GM21576 (cell line): Measurements from ENCODE around the gene INO80B.
"Not testable (repeated sequence)": the region's sequence is repeated elsewhere in the genome, so short reads cannot be mapped to it uniquely, and the experiment has no call there.

ENCODE experiments used
- ATAC-seq: cut with Tn5 transposase; IDR thresholded peaks from one replicate; pipeline ENCODE4 v1.9.1; 2021; ENCODE audit warnings: mild to moderate bottlenecking, moderate library complexity; ENCODE audit not compliant: unreplicated experiment

Gene INO80B

DNA sequence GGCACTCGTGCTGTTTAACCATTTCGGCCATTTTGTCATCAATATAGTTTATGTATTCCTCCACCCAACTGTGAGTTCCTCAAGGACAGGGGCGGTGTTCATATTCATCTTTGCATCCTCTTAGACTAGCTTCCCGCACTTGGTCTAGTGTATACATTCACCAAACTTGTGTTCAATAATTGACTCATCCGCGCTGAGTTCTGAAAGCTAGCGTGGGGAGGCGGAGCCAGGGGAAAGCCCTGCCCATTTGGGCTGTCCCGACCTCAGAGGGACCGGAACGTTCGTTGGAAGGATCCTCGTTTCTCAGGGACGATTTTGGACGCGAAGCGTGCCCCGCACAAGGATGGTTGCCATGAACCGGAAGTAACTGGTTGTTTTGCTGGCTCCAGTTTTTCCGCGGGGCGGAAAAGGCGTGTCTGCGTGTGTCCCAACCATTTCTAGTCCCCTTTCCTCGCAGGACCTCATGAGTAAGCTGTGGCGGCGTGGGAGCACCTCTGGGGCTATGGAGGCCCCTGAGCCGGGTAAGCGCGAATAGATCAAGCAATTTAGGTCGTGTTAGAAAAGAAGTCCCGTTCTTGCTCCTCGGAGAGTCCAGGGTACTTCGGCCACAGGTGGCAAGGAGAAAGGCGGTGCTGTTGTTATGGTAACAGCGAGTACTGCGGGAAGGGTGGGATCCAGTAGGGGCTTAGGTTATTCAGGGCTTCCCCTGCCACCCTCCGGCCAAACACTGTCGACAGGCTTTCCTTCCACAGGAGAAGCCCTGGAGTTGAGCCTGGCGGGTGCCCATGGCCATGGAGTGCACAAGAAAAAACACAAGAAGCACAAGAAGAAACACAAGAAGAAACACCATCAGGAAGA is at the start of gene INO80B:
Gene INO80B, plus strand, starts transcription at position 434 of the 858 bp plus-strand sequence. Its CDS starts 30 bp downstream, at position 464.
- peak; percentile 36 for ATAC-seq

GRCh38 chr2:74406035-74406434 is 48.9 kb upstream of the INO80B start:
- ATAC-seq: peak; percentile 67

DNA sequence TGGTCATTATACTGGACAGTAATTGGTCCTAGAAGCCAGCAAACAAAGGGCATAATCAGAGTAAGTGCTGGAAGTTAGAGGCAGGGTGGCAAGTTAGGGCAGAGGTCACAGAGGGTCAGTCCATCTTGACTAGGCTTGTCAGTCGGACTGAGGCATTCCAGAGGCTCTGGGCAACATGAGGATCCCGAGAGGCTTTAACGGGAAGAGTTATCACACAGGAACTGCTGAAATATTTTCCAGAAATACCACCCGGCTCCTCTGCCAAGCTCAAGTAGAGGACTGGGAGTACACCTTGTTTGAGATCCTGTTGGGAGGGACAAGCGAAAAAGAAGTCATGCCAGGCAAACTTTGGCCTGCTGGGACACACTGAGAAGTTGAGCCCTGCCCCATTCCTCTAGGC is 47.2 kb upstream of the INO80B start:
- no peak for ATAC-seq

- ATAC-seq: no peak
These were observed 41.7 kb upstream of the INO80B start for GRCh38 chr2:74413001-74413698.

DNA sequence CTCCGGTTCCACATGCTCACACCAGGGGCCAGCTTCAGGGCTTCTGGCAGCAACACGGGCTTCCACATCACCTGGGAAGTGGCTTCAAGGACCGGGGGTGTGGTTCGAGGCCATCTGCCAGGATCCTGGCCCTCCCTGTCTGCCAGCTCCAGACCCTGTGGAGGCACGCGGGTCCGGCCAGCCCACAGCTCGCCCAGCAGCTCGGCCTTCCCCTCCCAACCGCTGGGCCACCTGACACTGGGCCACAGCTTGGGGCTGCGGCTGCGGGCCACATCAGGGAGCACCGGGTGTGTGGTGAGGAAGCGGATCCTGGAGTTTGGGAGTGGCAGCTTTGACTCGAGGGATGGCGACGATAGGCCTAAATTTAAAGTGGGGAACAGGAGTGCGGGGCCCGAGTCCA is 40.4 kb upstream of the INO80B start:
- ATAC-seq: no peak

DNA sequence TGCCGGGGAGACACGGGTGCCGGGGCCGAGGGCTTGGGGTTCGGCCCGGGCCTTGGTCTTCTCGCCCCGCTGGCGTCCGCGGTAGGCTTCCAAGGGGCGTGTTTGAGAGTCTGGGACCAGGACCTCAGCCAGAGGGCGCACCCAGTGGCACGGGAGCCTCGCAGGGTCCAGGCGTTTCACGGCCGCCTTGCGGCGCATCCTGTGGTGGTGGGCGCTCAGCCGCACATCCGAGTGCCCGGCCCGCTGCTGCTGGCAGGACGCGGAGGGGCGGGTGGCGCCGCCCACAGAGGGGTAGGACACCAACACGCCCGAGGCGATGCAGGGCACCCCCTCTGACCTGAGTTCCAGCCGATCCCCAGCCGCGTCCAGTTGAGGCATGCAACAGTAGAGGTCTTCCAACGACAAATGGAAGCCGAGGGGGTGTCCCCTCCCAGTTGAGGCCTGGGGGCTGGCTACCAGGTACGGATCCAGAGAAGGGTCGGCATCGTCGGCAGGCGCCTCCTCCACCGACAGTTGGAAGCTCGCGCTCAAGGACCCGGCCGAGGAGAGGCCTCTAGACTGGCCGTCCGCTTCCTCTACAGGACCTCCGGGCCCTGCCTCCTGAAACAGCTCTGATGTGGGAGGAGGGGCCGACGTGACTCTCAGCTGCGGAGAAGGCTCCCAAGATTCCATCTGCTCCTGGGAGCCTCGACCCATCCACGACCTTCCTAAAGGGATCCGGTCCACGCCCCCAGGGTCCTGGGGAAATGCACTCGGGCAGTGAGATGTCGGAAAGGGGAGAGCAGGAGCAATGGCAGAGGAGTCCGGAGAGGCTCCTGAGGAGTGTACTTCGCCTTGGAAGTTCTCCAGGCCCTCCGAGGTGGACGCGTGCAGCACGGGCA is 39.8 kb upstream of the INO80B start:
- peak; percentile 40 for ATAC-seq

- ATAC-seq: no peak
These were observed 39.0 kb upstream of the INO80B start for GRCh38 chr2:74415762-74416395.

DNA sequence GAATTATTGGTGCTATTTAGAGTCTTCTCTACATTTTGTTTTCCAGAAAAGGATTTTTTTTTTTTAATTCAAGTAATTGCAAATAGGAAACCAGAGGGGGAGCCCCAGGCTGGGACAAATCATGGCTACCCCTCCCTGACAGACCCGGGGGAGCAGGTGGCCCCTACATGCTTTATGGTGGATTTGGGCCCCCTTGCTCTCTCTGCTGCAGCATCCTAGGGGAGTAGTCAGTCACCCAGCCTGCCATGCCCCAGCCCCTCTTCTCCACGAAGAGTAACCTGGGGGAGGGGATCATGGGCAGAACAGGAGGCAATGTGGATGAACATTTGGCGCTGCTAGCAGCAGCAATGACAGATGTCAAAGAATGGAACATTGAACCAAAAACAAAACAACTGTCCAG is 38.1 kb upstream of the INO80B start:
- ATAC-seq: no peak

- ATAC-seq: no peak
These were observed 37.7 kb upstream of the INO80B start for GRCh38 chr2:74417197-74417596.

GRCh38 chr2:74417763-74418162 is 37.1 kb upstream of the INO80B start:
- no peak for ATAC-seq

DNA sequence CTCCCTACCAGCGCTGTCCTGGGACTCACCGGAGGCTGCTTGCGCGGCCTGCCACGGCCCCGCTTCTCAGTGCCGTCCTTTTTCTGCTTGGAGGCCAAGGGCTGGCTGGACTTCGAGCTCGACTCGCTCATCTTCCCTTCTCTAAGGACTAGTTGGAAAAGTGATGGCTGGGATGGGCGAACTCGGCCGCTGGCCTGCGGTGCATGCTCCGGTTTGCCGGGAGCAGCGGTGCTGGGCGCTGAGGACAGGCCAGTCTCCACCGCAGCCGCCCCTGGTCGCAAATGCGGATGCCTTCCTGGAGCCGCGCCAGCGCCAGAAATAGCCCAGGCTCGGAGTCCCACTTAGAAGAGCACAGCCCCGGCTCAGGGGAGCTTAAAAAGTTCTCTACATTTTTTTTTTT is 36.6 kb upstream of the INO80B start:
- ATAC-seq: no peak

GRCh38 chr2:74419345-74419744 is 35.5 kb upstream of the INO80B start:
- ATAC-seq: no peak

- ATAC-seq: no peak
These were observed 34.9 kb upstream of the INO80B start for GRCh38 chr2:74420006-74420405.

GRCh38 chr2:74420443-74421103 is 34.3 kb upstream of the INO80B start:
- not testable (repeated sequence) for ATAC-seq

DNA sequence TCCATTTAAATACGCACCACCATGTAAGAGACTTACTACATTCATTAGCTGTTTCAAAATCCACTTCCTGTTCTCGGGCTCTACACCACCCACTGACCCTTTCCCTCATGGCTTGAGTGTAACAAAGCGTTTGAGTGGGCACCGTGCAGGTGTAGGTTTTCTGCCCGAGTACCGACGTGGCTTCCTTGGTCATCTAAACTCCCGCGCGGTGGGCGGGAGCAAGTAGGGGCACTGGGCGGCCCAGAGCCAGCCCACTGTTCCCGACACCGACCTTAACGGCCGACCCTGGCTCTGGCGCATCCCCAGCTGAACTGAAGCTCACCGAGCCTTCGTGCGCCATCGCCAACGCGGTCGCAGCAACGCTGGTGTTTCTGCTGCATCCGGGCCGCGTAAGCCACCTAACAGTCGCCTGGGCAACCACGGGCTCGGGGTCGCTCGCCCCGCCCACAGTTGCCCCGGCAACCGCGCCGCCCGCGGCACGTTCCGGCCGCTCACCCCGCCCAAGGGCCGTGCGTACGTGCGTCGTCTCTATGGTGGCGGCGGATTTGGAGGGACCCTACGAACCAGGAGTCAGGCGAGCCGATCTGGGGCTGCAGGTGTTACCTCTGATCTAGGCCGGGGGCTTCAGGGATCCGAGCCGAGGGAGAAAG is 33.5 kb upstream of the INO80B start, which contains the start of the genes C2orf81 and WDR54:
Gene C2orf81, minus strand, starts transcription at position 399 of the 650 bp plus-strand sequence. Its CDS starts 59 bp downstream, at position 340.
Gene WDR54, plus strand, starts transcription at position 510 of the 650 bp plus-strand sequence. CDS start 424 bp downstream, outside the sequence.
- peak; percentile 92 for ATAC-seq

DNA sequence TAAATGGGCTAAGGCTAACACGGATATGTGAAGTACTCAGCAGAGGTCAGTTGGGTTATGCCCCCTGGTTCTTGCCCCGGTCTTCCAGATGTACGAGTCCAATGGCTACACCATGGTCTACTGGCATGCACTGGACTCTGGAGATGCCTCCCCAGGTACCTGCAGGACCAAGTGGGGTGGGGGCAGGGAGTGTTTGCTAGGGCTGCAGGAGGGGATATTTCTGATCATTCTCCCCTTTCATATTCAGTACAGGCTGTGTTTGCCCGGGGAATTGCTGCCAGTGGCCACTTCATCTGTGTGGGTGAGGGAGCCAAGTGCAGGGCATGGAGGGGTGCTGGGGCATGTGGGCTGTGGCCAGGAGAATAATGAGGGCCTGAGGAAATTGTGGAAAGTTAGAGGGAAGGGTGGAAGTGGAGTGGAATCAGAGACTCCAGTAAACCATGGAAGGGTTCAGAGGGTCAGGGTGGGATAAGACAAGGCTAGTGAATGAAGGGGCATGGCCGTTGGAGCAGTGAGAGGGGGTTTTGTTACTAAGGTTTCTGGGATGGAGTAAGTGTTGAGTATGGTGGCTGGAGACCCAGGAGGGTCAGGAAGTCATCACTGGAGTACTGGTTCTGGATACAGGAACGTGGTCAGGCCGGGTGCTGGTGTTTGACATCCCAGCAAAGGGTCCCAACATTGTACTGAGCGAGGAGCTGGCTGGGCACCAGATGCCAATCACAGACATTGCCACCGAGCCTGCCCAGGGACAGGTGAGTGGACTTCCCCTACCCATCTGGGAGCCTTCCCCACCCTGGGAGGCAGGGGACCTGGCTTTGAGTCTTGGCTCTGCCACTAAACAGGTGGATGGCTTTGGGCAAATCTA is 31.4 kb upstream of the INO80B start:
- no peak for ATAC-seq

GRCh38 chr2:74424139-74424992 is 30.5 kb upstream of the INO80B start:
- ATAC-seq: no peak
